ENCODE results near the gene ANKRD34A.

ANKRD34A gene

DNA sequence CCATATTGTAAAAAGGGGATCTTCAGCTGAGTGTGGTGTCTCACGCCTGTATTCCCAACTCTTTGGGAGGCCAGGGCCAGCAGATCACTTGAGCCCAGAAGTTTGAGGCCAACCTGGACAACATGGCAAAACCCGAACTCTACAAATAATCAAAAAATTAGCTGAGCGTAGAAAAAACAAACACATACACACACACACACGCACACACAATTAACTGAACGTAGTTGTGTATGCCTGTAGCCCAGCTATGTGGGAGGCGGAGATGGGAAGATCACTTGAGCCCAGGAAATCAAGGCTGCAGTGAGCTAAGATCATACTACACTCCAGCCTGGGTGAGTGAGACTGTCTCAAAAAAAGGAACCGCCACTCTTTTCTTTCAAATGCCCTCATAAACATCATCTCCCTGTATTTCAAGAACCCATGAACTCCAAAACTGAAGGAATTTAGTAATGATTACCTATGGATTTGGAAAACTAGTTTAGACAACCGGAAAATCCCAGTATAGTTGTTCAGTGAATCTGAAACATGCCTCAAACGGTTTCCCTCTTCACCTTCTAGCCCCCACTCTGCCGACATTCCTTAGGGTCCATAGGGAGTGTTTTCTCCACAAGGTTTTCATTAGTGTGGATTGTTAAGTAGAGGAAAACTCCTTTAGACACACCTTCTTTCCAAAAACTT is 27.5 kb upstream of the ANKRD34A start:
- Histone ChIP-seq H3K27me3 (ENCODE audit: insufficient read depth, low read depth) (no peaks in the 10 kb centered on the region), H2AFZ (ENCODE audit: low read depth) (no peak overlapping the region), H3K9ac (no peak overlapping the region), H4K20me1 (ENCODE audit: insufficient read depth) (no peaks in the 10 kb centered on the region), H3K4me2 (no peak overlapping the region), H3K79me2 (ENCODE audit: insufficient read depth, low read depth) (no peaks in the 10 kb centered on the region), H3K27ac (no peak overlapping the region), H3K36me3 (ENCODE audit: insufficient read depth) (no peaks in the 10 kb centered on the region), H3K4me1 (ENCODE audit: low read depth, poor library complexity, severe bottlenecking) (peaks cover 14% of the 10 kb centered on the region), H3K4me3 (IDR thresholded peaks at IDR 0.05; ENCODE audit: insufficient read depth, low read depth, low read length) (no peak overlapping the region)
- TF ChIP-seq, protein P1, sequence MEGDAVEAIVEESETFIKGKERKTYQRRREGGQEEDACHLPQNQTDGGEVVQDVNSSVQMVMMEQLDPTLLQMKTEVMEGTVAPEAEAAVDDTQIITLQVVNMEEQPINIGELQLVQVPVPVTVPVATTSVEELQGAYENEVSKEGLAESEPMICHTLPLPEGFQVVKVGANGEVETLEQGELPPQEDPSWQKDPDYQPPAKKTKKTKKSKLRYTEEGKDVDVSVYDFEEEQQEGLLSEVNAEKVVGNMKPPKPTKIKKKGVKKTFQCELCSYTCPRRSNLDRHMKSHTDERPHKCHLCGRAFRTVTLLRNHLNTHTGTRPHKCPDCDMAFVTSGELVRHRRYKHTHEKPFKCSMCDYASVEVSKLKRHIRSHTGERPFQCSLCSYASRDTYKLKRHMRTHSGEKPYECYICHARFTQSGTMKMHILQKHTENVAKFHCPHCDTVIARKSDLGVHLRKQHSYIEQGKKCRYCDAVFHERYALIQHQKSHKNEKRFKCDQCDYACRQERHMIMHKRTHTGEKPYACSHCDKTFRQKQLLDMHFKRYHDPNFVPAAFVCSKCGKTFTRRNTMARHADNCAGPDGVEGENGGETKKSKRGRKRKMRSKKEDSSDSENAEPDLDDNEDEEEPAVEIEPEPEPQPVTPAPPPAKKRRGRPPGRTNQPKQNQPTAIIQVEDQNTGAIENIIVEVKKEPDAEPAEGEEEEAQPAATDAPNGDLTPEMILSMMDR (conservative IDR thresholded peaks at IDR 0.05; ENCODE audit: low read depth, low read length): no peak

DNA sequence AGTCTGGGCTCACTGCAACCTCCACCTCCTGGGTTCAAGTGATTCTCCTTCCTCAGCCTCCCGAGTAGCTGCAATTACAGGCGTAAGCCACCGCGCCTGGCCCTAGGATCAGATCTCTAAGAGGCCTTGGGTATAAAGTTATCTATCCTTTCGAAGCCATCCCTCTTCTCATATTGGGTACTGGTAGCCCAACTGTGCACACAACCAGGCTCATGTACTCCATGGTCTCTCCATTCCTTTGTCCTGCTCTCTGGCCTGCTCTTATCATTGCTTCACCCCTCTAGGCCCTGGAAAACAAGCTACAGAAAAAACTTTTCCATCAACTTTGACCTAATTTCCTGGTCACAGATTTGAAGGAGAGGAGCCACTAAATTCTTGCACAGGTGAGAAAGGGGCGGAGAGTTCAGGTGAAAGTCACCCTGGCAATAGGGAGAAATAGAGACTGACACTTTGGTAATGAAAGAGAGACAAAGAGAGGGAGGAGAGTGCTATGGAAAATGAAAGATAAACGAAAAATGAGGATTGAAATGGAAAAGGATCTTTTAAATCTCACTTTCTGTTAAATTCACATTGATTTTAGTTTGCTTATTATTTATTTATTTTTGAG is 26.0 kb upstream of the ANKRD34A start:
- Histone ChIP-seq H2AFZ (ENCODE audit: low read depth) (no peak overlapping the region), H4K20me1 (ENCODE audit: insufficient read depth) (no peaks in the 10 kb centered on the region), H3K4me1 (ENCODE audit: low read depth, poor library complexity, severe bottlenecking) (peaks cover 4% of the 10 kb centered on the region)

GRCh38 chr1:145988773-145989172 is 24.4 kb upstream of the ANKRD34A start:
- no peaks in the 10 kb centered on the region for H3K27me3 ChIP-seq (ENCODE audit: insufficient read depth, low read depth)
- no peaks in the 10 kb centered on the region for H4K20me1 ChIP-seq (ENCODE audit: insufficient read depth)
- H2AFZ ChIP-seq (ENCODE audit: low read depth): no peak overlapping the region

More for the DNA sequence above, 26.0 kb upstream of the ANKRD34A start:
- Histone ChIP-seq H3K79me2 (ENCODE audit: insufficient read depth, low read depth) (no peaks in the 10 kb centered on the region), H3K4me3 (IDR thresholded peaks at IDR 0.05; ENCODE audit: insufficient read depth, low read depth, low read length) (no peak overlapping the region), H3K36me3 (ENCODE audit: insufficient read depth) (no peaks in the 10 kb centered on the region), H3K27ac (no peak overlapping the region), H3K9ac (no peak overlapping the region), H3K27me3 (ENCODE audit: insufficient read depth, low read depth) (no peaks in the 10 kb centered on the region), H3K4me2 (no peak overlapping the region)
- TF ChIP-seq, protein P1 (conservative IDR thresholded peaks at IDR 0.05; ENCODE audit: low read depth, low read length): no peak

DNA sequence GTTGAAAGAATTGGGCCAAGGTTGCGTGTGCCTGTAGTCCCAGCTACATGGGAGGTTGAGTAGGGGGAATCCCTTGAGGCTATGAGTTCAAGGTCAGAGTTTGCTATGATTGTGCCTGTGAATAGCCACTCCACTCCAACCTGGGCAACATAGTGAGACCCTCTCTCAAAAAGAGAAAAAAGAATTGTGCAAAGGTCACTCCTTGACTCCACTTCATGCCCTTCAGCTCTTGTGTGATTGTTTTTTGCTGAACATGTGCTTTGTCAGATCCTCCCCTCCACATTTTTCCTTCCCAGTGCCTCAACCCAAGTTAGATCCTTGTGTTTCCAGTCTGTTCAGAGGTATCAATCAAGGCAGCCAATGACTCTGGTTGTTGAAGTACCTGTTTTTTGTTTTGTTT is 23.6 kb upstream of the ANKRD34A start:
- Histone ChIP-seq H3K79me2 (ENCODE audit: insufficient read depth, low read depth) (no peaks in the 10 kb centered on the region), H3K4me3 (IDR thresholded peaks at IDR 0.05; ENCODE audit: insufficient read depth, low read depth, low read length) (no peak overlapping the region), H2AFZ (ENCODE audit: low read depth) (no peak overlapping the region), H3K9ac (no peak overlapping the region), H3K36me3 (ENCODE audit: insufficient read depth) (no peaks in the 10 kb centered on the region), H3K4me1 (ENCODE audit: low read depth, poor library complexity, severe bottlenecking) (peaks cover 5% of the 10 kb centered on the region), H3K27ac (no peak overlapping the region), H3K27me3 (ENCODE audit: insufficient read depth, low read depth) (no peaks in the 10 kb centered on the region), H3K4me2 (no peak overlapping the region), H4K20me1 (ENCODE audit: insufficient read depth) (no peaks in the 10 kb centered on the region)
- TF ChIP-seq, protein P1 (conservative IDR thresholded peaks at IDR 0.05; ENCODE audit: low read depth, low read length): no peak

More at GRCh38 chr1:145988773-145989172, 24.4 kb upstream of the ANKRD34A start:
- Histone ChIP-seq H3K4me2 (no peak overlapping the region), H3K9ac (no peak overlapping the region), H3K4me3 (IDR thresholded peaks at IDR 0.05; ENCODE audit: insufficient read depth, low read depth, low read length) (no peak overlapping the region), H3K27ac (no peak overlapping the region), H3K36me3 (ENCODE audit: insufficient read depth) (no peaks in the 10 kb centered on the region), H3K4me1 (ENCODE audit: low read depth, poor library complexity, severe bottlenecking) (no peaks in the 10 kb centered on the region), H3K79me2 (ENCODE audit: insufficient read depth, low read depth) (no peaks in the 10 kb centered on the region)
- TF ChIP-seq, protein P1 (conservative IDR thresholded peaks at IDR 0.05; ENCODE audit: low read depth, low read length): no peak
